WERI-Rb-1 (cell line): ENCODE measurements around the gene SH3RF3.

ENCODE experiments used
- DNase-seq: peaks from one replicate; pipeline ENCODE4 v3.0.0-alpha.2; 2020
- H3K27ac ChIP-seq: fragments of 250-450 bp; sonication (Bioruptor Pico); 2 replicates; pipeline ENCODE4 v1.5.1; 2020; ENCODE audit warnings: mild to moderate bottlenecking, moderate library complexity
- H3K27me3 ChIP-seq: fragments of 250-450 bp; sonication (Bioruptor Pico); 2 replicates; pipeline ENCODE4 v1.5.1; 2021; ENCODE audit warnings: mild to moderate bottlenecking, low read depth, moderate library complexity; ENCODE audit not compliant: insufficient read depth, severe bottlenecking
- H3K36me3 ChIP-seq: fragments of 250-450 bp; sonication (Bioruptor Pico); 2 replicates; pipeline ENCODE4 v1.5.1; 2020; ENCODE audit warnings: mild to moderate bottlenecking, moderate library complexity
- H3K4me3 ChIP-seq: 2 replicates; pipeline ENCODE4 v1.5.1; 2011; ENCODE audit warnings: low read depth, mild to moderate bottlenecking, control low read depth, low read length
- H3K9me3 ChIP-seq: fragments of 250-450 bp; sonication (Bioruptor Pico); 2 replicates; pipeline ENCODE4 v1.5.1; 2021; ENCODE audit warnings: mild to moderate bottlenecking, moderate library complexity; ENCODE audit not compliant: severe bottlenecking
- CTCF ChIP-seq: IDR thresholded peaks from 2 replicates; pipeline ENCODE4 v1.5.1; 2011; ENCODE audit warnings: low read depth, mild to moderate bottlenecking, control low read depth, inconsistent platforms, low read length

The SH3RF3 gene

DNA sequence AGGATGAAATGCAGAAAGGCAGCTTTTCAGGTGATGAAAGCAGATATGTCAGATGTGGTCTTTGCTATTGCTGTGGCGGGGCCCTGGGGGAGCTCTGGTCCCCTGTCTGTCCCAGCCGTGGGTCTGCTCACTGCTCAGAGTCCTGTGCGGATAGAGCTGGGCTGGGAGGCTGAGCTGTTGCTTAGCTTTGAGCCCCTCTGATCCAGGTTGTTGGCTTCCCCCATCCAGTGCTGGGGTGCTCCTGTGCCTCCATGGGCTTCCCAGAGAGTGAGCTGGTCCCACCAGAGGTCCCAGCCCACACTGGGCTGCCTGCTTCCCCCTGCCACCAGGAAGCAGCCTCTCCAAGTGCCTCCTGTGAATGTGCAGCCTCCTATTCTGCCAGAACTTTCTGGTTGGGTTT, 55.4 kb downstream of the SH3RF3 start:
- H3K27me3 ChIP-seq: no peaks in the 10 kb centered on the region
- no peak for DNase-seq
- H3K36me3 ChIP-seq: no peaks in the 10 kb centered on the region
- H3K9me3 ChIP-seq: peaks cover 3% of the 10 kb centered on the region
- no peak overlapping the region for H3K27ac ChIP-seq
- no peak overlapping the region for H3K4me3 ChIP-seq
- TF ChIP-seq CTCF: no peak

DNA sequence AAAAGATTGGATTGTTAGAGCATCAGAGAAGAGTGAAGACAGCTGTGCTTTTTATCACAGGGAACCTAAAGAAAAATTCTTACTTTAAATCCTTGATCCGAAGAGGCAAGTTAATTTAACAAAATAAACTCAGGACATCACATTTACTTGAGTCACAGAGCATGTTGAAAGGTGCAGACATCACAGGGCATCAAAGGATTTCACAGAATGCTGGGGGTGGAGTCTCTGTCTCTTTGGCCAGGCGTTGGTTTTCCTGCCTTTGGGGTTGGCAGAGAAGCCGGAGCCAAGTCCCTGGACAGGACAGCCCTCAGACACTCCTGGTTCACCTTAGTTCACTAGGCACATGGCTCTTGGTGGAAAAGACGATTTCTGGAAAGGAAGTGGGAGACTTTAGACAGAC, 56.3 kb downstream of the SH3RF3 start:
- H3K27me3 ChIP-seq: no peaks in the 10 kb centered on the region
- no peaks in the 10 kb centered on the region for H3K36me3 ChIP-seq
- TF ChIP-seq CTCF: no peak
- no peak overlapping the region for H3K27ac ChIP-seq
- H3K9me3 ChIP-seq: peaks cover 1% of the 10 kb centered on the region
- no peak for DNase-seq
- H3K4me3 ChIP-seq: no peak overlapping the region

DNA sequence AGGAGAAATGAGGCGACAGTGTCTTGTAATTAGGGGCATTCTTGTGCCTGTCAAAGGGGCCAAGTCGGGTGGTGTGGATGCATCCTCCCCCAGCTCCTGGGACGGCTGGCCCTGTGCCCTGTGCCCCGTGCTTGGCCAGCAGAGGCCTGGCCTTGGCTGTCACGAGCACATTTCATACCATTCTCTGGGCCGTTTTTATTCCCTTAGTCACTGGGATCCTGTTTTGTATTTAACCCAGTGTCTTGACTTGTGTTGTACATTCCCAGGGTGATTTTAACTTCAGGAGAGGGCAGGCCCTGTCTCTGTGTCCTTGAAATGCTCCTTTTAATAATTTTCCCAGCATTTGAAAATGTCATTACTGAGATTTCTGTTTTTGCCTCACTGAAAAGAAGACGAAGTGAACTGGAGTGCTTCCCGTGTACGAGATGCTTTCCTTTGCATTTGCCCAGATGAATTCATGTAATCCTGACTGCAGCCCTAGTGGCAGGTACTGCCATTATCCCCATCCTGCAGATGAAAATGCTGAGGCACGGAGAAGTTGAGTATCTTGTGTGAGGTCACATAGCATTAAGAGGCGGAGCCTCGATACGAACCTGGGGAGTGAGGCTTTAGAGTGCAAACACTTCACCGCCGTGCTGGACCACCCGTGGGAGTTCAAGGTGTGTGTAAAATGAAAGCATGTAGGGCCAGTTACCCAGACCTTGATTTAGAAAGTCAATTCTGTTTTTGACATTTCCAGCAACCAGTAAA, 57.0 kb downstream of the SH3RF3 start:
- DNase-seq: no peak
- Histone ChIP-seq H3K36me3 (no peaks in the 10 kb centered on the region), H3K9me3 (no peaks in the 10 kb centered on the region), H3K27ac (no peak overlapping the region), H3K27me3 (no peaks in the 10 kb centered on the region), H3K4me3 (no peak overlapping the region)
- TF ChIP-seq CTCF: no peak

DNA sequence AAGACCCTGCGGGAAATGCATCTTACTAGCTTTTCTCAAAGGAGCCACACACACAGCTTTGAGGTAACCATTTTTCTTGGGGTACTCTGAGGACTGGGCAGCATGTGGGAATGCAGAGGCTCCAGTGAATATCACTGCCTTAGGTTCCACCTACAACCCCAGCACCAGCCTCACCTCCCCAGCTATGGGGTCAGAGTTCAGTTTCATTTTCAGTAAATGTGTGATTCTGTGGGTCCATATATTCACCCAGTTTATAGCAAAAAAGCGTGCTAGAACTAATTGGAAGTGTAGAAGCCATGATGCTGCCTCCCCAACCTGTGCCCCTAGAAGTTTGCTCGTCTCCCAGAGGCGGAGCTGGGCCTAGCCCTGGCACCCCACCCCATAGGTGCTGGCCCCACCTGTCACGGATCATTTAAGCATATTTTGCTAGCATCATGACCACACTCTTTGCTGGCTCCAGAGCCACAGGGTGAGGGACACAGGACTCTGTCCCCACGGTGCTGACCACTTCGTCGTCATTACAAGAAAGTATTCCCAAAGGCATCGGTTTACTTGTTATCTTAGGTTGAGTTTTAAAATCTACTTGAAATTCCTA, 57.7 kb downstream of the SH3RF3 start:
- H3K4me3 ChIP-seq: no peak overlapping the region
- no peaks in the 10 kb centered on the region for H3K9me3 ChIP-seq
- no peaks in the 10 kb centered on the region for H3K36me3 ChIP-seq
- H3K27me3 ChIP-seq: no peaks in the 10 kb centered on the region
- TF ChIP-seq CTCF: no peak
- H3K27ac ChIP-seq: no peak overlapping the region
- DNase-seq: no peak

DNA sequence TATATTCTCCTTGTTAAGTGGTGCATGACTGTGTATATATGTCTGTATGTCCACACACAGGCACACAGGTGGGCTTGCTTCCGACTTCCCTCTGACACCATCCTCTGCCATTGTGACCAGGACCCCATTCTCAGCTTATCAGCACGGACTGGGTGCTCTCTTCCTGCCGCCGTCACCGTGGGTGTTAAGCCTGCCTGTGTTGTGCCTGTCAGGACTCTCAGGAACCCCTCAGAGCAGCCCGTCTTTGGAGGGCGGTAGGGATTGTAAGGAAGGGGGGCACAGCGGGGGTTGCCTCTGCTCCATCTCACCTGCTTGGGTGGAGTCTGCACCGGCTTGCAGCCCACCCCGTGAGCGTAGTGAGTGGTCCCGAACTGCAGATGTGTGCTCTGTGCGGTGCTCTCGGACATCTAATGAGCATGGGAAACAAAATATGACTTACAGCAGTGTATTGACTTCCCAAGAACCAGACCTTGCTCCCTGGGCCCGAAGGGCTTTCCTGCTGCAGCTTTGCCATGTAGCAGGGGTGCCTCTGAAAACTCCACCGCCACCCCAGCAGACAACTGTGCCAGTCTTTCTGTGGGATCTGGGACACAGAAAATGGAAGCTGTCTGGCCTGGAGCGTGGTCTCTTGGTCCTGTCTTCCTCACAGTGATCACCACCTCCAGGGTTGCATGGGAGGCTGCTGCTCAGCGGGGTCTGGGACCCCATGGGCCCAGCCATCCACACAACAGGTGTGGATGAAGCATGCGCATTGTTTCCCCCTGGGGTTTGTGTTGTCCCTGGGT, 58.9 kb downstream of the SH3RF3 start:
- H3K36me3 ChIP-seq: no peaks in the 10 kb centered on the region
- no peak for DNase-seq
- H3K27ac ChIP-seq: no peak overlapping the region

More for the DNA sequence above, 58.9 kb downstream of the SH3RF3 start:
- no peaks in the 10 kb centered on the region for H3K9me3 ChIP-seq
- H3K4me3 ChIP-seq: no peak overlapping the region
- TF ChIP-seq CTCF: no peak
- H3K27me3 ChIP-seq: no peaks in the 10 kb centered on the region
